Large intestine (tissue), 3 donors: ENCODE results near the gene SERPINA10. TPM values are rescaled to one million over a fixed set of nuclear protein-coding genes. Genes with fewer than 3 reads are reported as not detected.
"Not testable (repeated sequence)": the region's sequence is repeated elsewhere in the genome, so short reads cannot be mapped to it uniquely, and the experiment has no call there.

Experiments
- DNase-seq, 2 donors: peaks; one replicate each; pipeline versions ENCODE4 v3.0.0 to v3.0.0-alpha.2; 2013
- H3K27ac ChIP-seq: one replicate; pipeline ENCODE4 v1.5.1; 2013; ENCODE audit warnings: low read length
- H3K27me3 ChIP-seq: 2 replicates; pipeline ENCODE4 v1.6.1; 2013; ENCODE audit warnings: low read length; ENCODE audit not compliant: control insufficient read depth, insufficient read depth
- H3K36me3 ChIP-seq: 2 replicates; pipeline ENCODE4 v1.6.1; 2013; ENCODE audit warnings: low read length; ENCODE audit not compliant: control insufficient read depth, insufficient read depth
- H3K4me1 ChIP-seq: one replicate; pipeline ENCODE4 v1.6.1; 2013; ENCODE audit warnings: low read length; ENCODE audit not compliant: control insufficient read depth, insufficient read depth
- H3K4me3 ChIP-seq: one replicate; pipeline ENCODE4 v1.5.1; 2013; ENCODE audit warnings: low read length
- H3K9me3 ChIP-seq: one replicate; pipeline ENCODE4 v1.6.1; 2013; ENCODE audit warnings: mild to moderate bottlenecking, low read depth, low read length, moderate library complexity; ENCODE audit not compliant: control insufficient read depth
- WGBS: methylation state at CpG from one replicate; pipeline ENCODE4 v1.1.5; 2013; ENCODE audit warnings: low lambda C conversion rate; ENCODE audit not compliant: insufficient coverage; 5-methylcytosine and 5-hydroxymethylcytosine counted together
- polyA plus RNA-seq: library from polyadenylated mRNA; unstranded; fragments of 120-200 nt; gene quantifications from one replicate; pipeline ENCODE4 v1.2.1, GENCODE V29; 2013

SERPINA10 gene
- polyA plus RNA-seq, 1 donor = 0.90 TPM

DNA sequence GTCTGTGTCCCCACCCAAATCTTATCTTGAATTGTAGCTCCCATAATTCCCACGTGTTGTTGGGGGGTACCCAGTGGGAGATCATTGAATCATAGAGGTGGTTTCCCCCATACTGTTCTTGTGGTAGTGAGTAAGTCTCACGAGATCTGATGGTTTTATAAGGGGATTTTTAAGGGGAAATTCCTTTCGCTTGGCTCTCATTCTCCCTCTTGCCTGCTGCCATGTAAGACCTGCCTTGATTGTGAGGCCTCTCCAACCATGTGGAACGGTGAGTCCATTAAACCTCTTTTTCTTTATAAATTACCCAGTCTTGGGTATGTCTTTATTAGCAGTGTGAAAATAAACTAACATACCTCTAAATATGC lies 3.1 kb upstream of the SERPINA10 start:
- H3K36me3 ChIP-seq, DNase-seq, H3K4me3 ChIP-seq, H3K27me3 ChIP-seq, H3K9me3 ChIP-seq, H3K27ac ChIP-seq: not testable (repeated sequence)
- WGBS = 100% methylated on average over 1 of the region's 4 CpGs
- peaks cover 21% of the 10 kb centered on the region for H3K4me1 ChIP-seq

DNA sequence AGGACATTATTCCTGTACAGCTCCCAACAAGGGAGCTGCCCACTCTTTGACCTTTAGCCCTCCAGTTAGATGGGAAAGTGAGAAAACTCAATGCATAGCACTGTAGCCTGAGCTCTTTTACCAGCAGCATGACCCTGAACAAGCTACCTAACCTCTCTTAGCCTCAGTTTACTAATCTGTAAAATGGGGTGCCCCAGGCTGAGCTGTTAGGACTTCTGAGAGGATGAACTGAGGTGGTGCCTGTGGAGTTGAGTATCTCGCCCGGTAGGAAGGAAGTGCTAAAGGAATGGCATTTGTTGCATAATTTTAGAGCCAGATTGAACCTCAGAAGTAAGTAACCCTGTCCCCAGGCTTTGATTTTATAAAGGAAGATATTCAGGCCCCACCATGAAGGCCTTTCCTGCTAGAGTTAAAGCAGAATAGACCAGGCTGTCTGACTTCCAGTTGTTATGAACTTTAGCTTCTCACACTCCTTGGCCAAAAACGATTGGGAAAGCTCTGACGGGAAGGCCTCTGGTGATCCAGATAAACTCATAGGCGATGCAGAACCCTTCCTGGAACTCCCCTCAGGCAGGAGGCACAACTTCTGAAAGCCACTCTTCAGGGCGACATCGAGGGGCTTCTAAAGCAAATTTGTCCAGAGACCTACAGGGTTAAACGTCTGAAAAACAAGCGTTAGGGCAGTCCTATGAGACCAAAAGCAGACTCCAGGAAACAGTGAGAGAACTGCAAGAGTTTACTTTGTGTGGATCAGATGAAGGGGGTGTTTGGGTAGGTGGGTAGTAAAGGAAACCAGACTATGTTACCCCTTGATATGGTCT lies 2.5 kb upstream of the SERPINA10 start:
- H3K4me1 ChIP-seq = peaks cover 21% of the 10 kb centered on the region
- no peaks in the 10 kb centered on the region for H3K36me3 ChIP-seq
- DNase-seq = no peak
- H3K27ac ChIP-seq = no peak overlapping the region
- H3K27me3 ChIP-seq = no peaks in the 10 kb centered on the region
- no peaks in the 10 kb centered on the region for H3K9me3 ChIP-seq
- H3K4me3 ChIP-seq = no peak overlapping the region
- 60% methylated on average over 1 of the region's 9 CpGs for WGBS

DNA sequence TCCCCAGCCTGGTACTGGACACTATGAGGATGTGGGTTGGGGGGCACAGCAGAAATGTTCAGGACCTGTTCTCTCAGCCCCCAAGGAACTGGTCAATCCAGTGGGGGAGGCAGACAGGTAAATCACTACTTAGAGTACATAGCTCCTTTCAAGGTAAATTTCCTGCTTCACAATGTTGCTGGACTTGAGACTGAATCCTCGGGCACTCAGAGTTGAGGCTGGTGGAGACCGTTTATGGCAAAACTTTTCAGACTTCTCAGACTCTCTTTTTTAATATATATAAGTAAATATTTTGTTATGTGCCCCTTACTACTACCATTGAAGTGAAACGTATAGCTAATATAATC lies 483 bp upstream of the SERPINA10 start:
- no CpG with 5 or more reads among the region's 3 CpGs for WGBS
- H3K9me3 ChIP-seq = no peaks in the 10 kb centered on the region
- peak overlapping the region; percentile 41 for H3K27ac ChIP-seq
- H3K4me1 ChIP-seq = peaks cover 21% of the 10 kb centered on the region
- DNase-seq = no peak
- no peaks in the 10 kb centered on the region for H3K36me3 ChIP-seq
- H3K4me3 ChIP-seq = no peak overlapping the region
- no peaks in the 10 kb centered on the region for H3K27me3 ChIP-seq

DNA sequence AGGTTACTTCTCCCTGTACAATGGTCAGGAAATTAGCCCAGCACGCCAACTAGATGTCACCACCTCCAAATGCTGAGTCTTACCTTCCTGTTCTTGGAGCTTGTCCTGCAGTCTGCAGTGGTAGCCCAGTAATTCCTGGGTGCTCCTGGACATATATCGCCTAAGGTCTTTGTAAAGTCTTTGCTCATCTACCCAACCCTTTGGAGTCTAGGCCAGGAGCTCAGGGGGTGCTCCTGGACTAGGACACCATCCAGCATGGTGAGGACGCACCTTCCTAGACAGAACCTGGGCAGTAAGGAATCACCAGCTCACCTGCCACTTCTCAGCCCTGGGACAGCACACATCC lies 569 bp downstream of the SERPINA10 start:
- no CpG with 5 or more reads among the region's 3 CpGs for WGBS
- H3K4me3 ChIP-seq = no peak overlapping the region

DNA sequence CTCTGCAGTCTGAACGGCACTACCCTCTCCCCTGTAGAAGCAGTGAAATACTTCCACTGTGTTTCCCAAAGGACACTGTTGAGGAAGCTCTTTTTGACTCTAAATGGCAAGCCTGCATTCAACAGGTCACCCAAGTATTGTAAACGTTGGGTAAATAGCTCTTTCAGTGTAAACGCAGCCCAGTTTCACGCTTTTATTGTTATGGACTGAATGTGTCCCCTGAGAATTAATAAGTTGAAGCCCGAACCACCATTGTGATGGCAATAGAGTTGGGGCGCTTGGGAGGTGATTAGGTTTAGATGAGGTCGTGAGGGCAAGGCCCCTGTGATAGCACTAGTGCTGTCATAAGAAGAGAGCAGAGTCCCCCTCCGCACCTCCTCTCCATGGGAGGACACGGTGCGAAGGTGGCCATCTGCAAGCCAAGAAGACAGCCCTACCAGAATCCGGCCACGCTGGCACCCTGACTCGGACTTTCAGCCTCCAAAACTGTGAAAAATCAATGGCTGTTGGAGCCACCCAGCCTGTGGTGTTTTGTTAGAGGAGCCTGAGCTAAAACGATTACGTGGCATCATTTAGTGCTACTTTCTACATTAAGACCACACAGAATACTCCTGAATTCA lies 1.1 kb downstream of the SERPINA10 start:
- Histone ChIP-seq H3K27me3 (no peaks in the 10 kb centered on the region), H3K4me1 (peaks cover 21% of the 10 kb centered on the region), H3K27ac (no peak overlapping the region), H3K9me3 (no peaks in the 10 kb centered on the region), H3K36me3 (no peaks in the 10 kb centered on the region), H3K4me3 (no peak overlapping the region)
- DNase-seq = no peak
- WGBS = 60% methylated on average over 1 of the region's 15 CpGs

More for the DNA sequence above, 569 bp downstream of the SERPINA10 start:
- no peaks in the 10 kb centered on the region for H3K27me3 ChIP-seq
- no peaks in the 10 kb centered on the region for H3K36me3 ChIP-seq
- H3K27ac ChIP-seq = peak overlapping the region; percentile 6
- H3K4me1 ChIP-seq = peaks cover 21% of the 10 kb centered on the region
- DNase-seq = peak in 1 of 2 donors; percentile 13
- H3K9me3 ChIP-seq = no peaks in the 10 kb centered on the region

DNA sequence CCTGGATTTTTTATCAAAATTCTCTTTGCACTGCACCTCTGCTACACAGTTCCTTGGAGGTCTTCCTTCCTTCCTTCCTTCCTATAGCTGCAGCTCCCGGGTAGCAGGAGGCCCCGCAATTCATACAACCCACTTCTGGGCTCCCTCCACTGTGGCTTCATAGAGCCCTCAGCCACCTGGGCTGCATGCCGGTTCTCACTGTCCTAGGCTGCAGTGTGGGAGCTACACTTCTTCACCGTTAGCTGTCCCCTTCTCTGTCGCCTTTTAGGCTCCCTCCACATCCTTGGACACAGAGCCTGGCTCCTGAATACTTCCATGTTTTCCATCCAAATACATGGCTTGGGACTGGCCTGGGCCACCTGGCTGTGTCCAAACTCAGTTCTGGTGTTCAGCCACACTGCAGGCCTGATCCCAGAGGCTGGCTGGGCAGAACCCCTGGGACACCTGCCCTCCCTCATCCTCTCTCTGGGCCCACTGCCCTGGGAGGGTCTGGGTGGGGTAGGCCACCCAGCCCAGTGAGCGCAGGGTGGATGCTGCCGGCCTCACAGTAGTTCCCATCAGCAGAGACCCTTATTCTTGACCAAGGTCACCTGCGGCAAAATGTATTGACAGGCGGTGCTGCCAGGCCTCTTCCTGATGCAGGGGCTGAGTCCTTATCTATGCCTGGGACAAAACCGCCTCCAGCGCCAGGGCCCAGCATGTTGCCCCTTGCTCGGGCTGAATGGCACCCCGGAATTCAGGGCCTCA lies 1.7 kb downstream of the SERPINA10 start:
- no peak overlapping the region for H3K27ac ChIP-seq
- H3K9me3 ChIP-seq = no peaks in the 10 kb centered on the region
- peaks cover 21% of the 10 kb centered on the region for H3K4me1 ChIP-seq
- no peak overlapping the region for H3K4me3 ChIP-seq
- no CpG with 5 or more reads among the region's 13 CpGs for WGBS
- no peaks in the 10 kb centered on the region for H3K36me3 ChIP-seq
- DNase-seq = no peak
- H3K27me3 ChIP-seq = no peaks in the 10 kb centered on the region

DNA sequence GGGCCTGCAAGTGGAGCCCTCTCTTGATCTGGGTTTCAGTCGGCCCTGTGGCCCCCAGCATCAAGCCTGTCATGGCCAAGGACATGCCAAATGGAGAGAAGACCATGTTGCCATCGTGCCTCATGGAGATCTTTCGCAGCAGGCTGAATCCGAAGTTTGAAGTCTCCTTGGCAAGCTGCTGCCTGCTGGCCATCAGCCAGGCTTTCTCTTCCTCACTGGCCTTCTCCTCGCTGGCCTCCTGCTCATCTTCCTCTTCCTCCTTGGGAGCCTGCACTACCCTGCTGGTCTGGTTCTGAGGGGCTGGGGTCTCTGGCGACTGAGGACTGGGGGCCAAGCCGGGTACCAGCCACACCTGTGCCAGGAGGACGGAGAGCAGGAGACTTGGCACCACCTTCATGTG lies 2.9 kb downstream of the SERPINA10 start:
- Histone ChIP-seq H3K36me3 (no peaks in the 10 kb centered on the region), H3K4me1 (peaks cover 21% of the 10 kb centered on the region), H3K27me3 (no peaks in the 10 kb centered on the region), H3K4me3 (no peak overlapping the region), H3K9me3 (no peaks in the 10 kb centered on the region), H3K27ac (no peak overlapping the region)
- DNase-seq = no peak
- no CpG with 5 or more reads among the region's 8 CpGs for whole genome bisulfite sequencing

DNA sequence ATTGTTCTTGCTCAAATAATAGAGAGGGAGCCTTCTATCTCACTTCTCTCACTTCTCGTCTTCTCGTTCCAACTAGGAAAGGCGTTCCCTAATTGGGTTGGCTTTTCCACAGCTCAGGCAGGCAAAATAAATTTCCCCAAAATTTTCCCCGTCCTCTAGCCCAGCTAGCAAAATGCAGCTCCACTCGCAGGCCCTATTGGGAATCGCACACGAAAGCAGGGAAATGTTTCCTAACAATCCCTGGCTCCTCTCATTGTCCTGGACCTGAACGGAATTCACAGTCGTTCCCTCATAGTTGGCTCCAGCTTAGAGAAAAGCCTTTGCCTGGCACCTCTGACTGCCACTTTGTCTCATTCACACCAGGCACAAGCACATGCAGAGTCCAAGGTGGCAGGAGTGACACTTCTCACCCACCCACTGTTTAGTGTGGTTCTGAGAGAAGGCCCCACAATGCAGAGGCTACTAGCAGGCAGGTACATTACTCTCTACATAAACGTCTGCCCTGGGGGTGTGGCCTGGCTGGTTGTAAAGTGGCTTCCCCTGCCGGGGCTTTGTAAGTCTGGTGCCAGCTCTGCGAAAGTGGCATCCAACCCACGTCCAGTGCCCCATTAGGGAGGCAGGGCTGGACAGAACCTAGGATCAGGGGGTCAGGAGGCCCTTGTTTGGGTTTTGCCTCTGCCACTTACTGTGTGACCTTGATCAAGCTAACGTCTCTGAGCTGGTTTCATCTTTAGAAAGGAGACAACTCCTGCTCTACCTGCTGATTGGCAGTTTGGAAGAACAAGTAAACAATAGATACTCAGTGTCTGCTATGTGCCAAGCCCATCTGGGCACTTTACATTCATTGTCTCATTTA lies 4.2 kb downstream of the SERPINA10 start:
- Histone ChIP-seq H3K4me1 (peaks cover 19% of the 10 kb centered on the region), H3K27ac (no peak overlapping the region), H3K9me3 (no peaks in the 10 kb centered on the region), H3K36me3 (no peaks in the 10 kb centered on the region), H3K27me3 (no peaks in the 10 kb centered on the region), H3K4me3 (no peak overlapping the region)
- no peak for DNase-seq
- WGBS = 100% methylated on average over 2 of the region's 14 CpGs

DNA sequence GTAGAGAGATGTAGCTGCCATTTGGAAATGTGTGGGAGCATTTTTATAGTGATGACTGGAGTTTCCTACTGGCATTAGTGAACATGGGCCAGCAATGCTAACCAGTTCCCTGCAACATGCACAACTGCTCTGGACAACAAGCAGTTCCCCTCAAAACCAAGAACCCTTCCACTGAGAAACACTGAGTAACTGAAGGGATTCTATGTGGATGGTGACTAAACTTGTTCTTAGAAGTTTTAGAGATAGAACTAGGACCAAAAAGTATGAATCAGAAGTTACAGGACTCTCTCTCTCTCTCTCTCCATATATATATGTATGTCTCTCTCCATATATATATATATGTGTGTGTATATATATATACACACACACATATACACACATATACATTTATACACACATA lies 7.9 kb downstream of the SERPINA10 start:
- Histone ChIP-seq H3K36me3 (no peaks in the 10 kb centered on the region), H3K27me3 (no peaks in the 10 kb centered on the region), H3K27ac (no peak overlapping the region), H3K4me3 (no peak overlapping the region), H3K9me3 (no peaks in the 10 kb centered on the region), H3K4me1 (no peaks in the 10 kb centered on the region)
- no peak for DNase-seq

DNA sequence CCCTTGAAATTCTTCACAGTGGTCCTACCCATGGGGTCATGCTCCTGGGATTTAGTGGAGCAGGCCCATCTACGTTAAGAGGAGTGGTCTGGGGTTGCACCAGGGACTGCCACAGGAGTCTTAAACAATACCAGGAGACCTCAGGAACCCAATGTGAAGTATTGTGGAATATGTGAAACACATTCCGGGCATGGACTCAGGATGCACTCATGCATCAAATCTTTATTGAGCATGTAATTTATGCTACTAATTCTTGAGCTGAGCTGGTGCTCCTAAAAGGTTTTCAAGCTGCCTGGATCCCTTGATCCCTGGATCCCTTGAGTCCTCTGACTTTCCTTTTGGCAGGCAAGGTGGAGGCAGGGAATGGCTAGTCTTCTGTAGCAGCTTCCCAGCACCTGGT lies 8.8 kb downstream of the SERPINA10 start:
- Histone ChIP-seq H3K27me3 (no peaks in the 10 kb centered on the region), H3K9me3 (no peaks in the 10 kb centered on the region), H3K4me1 (no peaks in the 10 kb centered on the region), H3K4me3 (no peak overlapping the region), H3K36me3 (no peaks in the 10 kb centered on the region), H3K27ac (no peak overlapping the region)
- no peak for DNase-seq
- WGBS = no CpG with 5 or more reads among the region's 2 CpGs
